Measurements from ENCODE around the gene RNF112.
A peak's percentile ranks its signal among the peaks of the same experiment; 100 is the strongest.

The RNF112 gene

DNA sequence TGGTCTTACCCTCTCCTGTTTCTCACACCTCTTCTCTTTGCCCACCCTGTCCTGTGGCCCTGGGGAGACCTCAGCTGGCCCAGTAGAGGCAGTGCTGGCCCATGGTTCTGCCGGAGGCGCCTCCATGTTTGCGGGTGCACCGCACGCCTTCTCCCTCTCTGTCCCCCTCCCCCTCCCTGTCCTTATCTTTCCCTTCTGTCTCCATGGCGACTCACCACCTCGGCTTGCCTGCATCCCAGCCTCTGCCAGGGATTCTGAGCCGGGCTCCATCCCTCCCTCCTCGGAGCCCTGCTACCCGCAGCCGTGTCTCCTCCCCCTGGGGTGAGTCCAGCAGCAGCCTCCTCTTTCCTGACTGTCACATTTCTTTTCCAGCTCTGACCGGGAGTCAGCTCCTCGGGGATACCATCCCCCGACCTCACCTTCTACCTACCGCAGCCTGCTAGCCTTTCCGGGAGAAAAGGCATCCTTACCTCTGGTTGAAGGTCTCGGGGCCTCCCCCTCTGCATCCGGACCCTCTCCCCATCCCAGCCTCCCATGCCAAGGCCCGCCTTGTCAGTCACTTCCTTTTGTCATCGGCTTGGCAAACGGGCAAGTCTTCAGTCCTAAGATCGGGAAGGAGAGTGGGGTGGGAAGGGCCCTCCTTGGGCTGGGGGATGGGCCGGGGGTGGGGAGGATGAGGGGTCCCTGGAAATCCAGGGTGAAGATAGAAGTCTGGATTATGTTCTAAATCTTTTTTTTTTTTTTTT, at the start of gene RNF112:
RNF112 (plus strand) TSS at position 358 of the 746 bp plus-strand sequence; CDS start at position 535, 177 bp downstream.
- DNase-seq (ENCODE audit: low read depth): no peak

DNA sequence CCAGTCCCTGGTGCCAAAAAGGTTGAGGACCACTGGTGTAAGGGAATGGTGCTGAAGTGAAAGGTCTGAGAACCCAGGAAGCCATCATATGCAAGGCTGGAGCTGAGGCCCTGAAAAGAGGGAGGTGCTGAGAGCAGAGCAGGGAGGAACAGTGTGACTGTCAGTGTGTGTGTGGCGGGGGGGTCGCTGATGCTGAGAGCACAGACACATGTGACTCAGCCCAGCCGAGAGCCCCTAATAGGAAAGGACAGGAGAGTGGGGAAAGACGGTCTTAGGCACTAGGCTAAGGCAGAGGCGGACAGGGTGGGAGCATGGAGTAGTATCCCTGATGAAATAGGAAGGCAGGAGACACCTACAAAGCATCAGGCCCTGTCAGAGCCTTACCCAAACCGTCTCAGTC, 49.7 kb upstream of the RNF112 start:
- no peak for DNase-seq (ENCODE audit: low read depth)

DNA sequence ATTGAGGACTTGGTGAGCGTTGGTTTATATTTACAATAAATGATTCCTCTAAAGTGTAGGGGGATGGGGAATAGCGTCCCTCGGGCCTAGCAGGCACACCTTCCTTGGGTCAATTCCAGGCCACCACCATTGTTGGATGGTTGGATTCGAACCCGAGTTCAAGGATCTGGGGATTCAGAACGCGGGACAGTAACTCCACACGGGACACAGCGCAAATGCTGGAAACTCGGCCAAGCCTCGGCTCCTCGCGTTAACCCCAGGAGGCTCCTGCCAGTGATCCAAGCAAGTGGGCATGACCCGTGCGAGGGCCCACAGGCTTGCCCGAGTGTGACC, 49.1 kb upstream of the RNF112 start:
- DNase-seq (ENCODE audit: low read depth): no peak

GRCh38 chr17:19362277-19363113, 48.5 kb upstream of the RNF112 start, which contains the start of gene B9D1:
B9D1 (minus strand) TSS chr17:19362723; CDS start chr17:19362569, 154 bp downstream.
- DNase-seq (ENCODE audit: low read depth): peak; percentile 74

DNA sequence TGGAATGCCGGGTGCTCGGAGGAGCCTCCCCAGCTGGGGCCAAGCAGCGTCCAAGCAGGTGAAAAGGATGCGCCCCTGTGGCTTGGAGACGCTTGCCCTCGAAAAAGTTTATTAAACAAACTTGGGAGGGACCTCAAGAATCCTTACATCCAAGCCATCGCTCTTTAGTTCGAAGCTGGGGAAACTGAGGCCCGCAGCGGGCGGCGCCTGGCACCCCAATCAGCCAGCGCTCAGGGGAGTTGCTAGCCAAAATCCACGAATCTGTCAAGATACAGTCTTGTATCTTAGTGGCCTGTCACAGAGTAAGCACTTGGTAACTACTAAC, 48.0 kb upstream of the RNF112 start:
- DNase-seq (ENCODE audit: low read depth): no peak

GRCh38 chr17:19363460-19364035, 47.5 kb upstream of the RNF112 start:
- DNase-seq (ENCODE audit: low read depth): no peak

- DNase-seq (ENCODE audit: low read depth): no peak
These were observed 46.1 kb upstream of the RNF112 start for GRCh38 chr17:19364699-19365498.

DNA sequence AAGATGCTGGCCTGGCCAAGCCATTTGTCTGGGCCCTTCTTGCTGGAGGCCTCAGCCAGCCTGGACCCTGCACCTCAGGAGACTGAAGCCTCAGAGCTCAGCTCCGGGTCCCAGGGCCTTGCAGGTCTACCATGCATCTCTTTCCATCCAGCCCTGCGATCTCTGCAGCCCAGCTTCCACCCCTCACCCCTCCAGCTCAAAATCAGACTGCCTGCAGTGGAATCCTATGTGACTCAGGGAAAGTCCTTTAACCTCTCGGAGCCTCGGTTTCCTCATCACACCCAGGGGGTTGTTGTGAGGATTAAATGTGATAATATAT, 45.6 kb upstream of the RNF112 start:
- no peak for DNase-seq (ENCODE audit: low read depth)

DNA sequence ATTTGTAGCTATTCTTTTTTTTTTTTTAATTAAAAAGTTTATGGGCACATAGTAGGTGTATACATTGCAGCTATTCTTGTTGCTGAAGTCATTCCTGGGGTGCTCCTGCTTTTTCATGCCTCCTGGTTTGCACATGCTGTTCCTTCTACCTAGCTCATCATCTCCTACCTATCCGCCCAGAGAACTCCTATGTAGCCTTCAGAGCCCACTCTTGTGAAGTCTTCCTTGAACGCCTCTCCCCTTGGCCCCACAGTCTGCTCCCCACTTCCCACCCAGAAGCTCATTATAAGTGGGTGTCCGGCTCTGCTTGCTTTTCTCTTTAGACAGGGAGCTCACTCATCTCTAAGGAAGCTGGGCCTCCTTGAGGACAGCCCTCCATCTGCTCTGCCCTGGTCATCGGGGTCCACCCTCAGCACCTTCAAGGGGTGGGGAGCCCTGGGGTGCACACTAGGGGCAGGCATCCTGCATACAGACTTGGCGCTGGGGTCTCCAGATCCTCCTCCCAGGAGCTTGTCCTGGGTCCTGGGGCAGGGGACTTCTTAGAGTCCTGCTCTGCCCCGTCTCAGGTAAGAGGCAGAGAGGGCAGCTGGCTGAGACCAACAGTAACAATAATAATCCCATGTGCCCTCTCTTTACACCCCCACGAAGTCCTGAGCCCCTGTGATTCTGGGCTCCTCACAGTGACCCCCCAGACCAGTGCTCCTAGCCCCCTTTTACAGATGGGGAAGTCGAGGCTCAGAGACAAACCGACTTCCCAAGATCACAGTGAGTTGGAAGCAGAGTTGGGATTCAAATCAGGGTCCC, 45.0 kb upstream of the RNF112 start:
- no peak for DNase-seq (ENCODE audit: low read depth)

DNA sequence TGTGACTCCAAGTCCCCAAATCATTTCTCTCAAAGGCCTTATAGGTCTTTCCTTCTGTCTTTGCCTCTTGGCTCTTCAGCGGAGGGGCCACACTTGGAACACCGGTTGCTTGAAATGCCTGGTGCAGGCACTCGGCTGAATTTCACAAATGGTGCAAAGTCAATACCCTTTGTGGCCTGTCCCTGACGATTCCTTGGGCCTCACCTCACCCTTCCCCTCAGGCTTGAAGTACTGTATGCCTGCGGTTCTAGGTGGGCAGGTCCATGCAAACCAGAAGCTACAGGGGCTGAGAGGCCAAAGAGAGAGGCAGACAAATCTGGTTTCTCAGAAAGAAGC, 44.4 kb upstream of the RNF112 start:
- DNase-seq (ENCODE audit: low read depth): no peak

DNA sequence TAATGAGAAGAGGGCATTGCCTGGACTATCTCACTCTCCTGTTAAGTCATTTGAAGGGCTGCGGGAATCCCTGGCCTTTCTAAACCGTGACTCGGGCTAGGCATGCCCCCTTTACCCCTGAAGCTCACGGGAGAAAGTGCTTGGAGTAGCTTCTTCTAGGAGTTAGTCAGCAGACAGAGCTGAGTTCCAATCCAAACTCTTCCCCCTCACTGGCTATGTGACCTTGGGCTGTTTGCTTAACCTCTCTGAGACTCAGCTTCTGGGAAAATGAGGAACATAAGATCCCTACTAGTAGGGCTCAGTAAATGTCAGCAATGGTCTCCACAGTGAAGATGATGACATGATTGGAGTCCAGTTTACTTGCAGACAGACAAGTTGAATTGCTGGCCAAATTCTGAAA, 42.8 kb upstream of the RNF112 start:
- no peak for DNase-seq (ENCODE audit: low read depth)

GRCh38 chr17:19369107-19369778, 41.8 kb upstream of the RNF112 start:
- no peak for DNase-seq (ENCODE audit: low read depth)

DNA sequence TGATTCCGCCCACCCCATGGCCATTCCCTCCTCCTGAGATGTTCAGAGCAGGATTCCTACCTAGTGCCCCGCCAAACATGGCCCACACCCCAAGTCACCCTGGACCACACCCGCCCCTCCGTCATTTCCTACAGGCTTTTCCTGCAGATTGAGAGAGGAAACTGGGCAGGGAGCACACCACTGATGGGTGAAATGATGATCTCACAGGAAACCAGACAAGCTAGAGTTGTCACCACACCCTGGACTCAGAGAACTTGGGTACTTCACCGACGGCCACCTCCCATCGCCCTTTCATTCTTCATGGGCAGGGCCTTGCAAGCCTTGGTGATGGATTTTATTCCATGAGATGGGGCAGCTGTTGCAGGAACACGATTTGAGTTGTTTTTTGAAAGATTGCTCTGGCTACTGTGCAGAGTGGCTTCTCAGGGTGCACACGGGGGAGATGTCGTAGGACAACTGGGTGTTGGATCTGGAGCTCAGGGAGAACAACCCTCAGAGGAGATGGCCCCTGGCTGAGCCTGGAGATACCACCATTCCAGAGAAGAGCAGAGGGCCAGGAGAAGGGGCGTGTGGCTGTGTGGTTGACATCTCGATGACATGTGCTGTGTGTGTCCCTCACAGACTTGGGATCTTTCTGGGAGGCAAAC, 41.1 kb upstream of the RNF112 start:
- no peak for DNase-seq (ENCODE audit: low read depth)

GRCh38 chr17:19370493-19370960, 40.5 kb upstream of the RNF112 start:
- peak; percentile 74 for DNase-seq (ENCODE audit: low read depth)

GRCh38 chr17:19371259-19372010, 39.6 kb upstream of the RNF112 start:
- DNase-seq (ENCODE audit: low read depth): peak; percentile 46

GRCh38 chr17:19372011-19372370, 39.0 kb upstream of the RNF112 start:
- DNase-seq (ENCODE audit: low read depth): no peak

DNA sequence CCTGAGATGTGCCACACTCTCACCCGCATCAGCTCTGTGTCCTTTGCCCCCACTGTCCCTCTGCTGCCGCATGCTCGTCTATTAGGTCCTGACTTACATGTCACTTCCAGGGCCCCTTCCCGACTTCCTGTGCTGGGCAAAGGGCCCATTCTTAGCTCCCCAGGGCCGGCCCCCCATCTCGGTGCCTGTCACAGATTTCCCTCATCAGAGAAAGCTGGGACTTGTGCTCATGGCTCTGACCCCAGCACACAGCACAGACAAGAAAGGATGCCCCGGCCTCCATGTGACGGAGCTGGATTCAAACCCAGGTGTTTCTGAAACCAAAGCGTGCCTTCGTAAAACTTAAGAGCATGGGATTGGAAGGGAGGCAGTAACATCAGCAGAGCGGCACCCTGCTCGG, 38.6 kb upstream of the RNF112 start:
- no peak for DNase-seq (ENCODE audit: low read depth)

DNA sequence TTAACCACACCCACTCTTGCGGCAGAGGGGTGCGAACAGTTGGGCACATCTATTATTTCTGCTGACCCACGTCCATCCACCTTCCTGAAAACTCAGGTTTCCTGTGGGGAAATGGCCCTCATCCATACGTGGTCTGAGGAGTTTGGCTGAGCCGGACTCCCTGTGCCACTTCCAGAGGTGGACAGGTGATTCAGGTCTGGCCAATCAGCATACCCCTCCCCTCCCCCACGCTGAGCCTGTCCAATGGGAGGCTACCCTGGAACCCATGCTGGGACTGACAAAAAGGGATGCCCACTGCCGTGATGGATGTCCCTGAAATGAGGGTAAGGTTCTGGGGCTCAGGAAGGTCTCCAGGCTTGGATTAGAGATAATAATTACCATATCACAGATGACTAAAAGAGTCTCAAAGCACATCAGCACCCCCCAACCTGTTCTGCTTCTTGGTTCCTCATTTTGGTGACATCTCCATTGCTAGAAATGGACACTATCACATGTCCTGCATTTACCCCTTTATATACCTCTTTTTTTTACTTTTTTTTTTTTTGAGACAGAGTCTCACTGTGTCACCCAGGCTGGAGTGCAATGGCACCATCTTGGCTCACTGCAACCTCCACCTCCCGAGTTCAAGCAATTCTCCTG, 38.0 kb upstream of the RNF112 start:
- no peak for DNase-seq (ENCODE audit: low read depth)

- no peak for DNase-seq (ENCODE audit: low read depth)
These were observed 36.9 kb upstream of the RNF112 start for GRCh38 chr17:19374136-19374535.
